GM20000 (cell line): ENCODE measurements around the gene TMEM54.

Experiments used
- DNase-seq: peaks from one replicate; pipeline ENCODE4 v3.0.0; 2012; ENCODE audit warnings: low spot score
- CTCF ChIP-seq: IDR thresholded peaks from 2 replicates; pipeline ENCODE4 v1.5.1; 2012; ENCODE audit warnings: mild to moderate bottlenecking, control low read depth; ENCODE audit errors: extremely low read depth, missing control alignments

The TMEM54 gene

GRCh38 chr1:32893198-32894018 is 7.8 kb downstream of the TMEM54 start:
- DNase-seq: no peak
- no peak for TF ChIP-seq CTCF

- peak; percentile 91 for TF ChIP-seq CTCF
- DNase-seq: peak; percentile 83
These were observed 8.6 kb downstream of the TMEM54 start for GRCh38 chr1:32892368-32893197.

GRCh38 chr1:32891630-32892029 is 9.6 kb downstream of the TMEM54 start:
- TF ChIP-seq CTCF: no peak
- DNase-seq: no peak

- no peak for DNase-seq
- no peak for TF ChIP-seq CTCF
These were observed 10.0 kb downstream of the TMEM54 start for GRCh38 chr1:32891241-32891570.

- DNase-seq: no peak
- no peak for TF ChIP-seq CTCF
These were observed 10.5 kb downstream of the TMEM54 start for GRCh38 chr1:32890516-32891240.

GRCh38 chr1:32889731-32890278 is 11.4 kb downstream of the TMEM54 start:
- TF ChIP-seq CTCF: no peak

More at GRCh38 chr1:32889731-32890278, 11.4 kb downstream of the TMEM54 start:
- no peak for DNase-seq
